Lung (tissue), 12 donors: ENCODE data around the gene MAGI2. TPM values are rescaled to one million over a fixed set of nuclear protein-coding genes. Genes with fewer than 3 reads are reported as not detected.
A peak's percentile ranks its signal among the peaks of the same experiment; 100 is the strongest.

ENCODE experiments used
- ATAC-seq: fragments of 200-7000 bp; cut with Tn5 transposase; one replicate; pipeline ENCODE4 v1.9.1; 2020; ENCODE audit warnings: moderate number of reproducible peaks; ENCODE audit not compliant: insufficient read depth, low FRiP score
- DNase-seq, 3 donors: peaks; one replicate each; pipeline ENCODE4 v3.0.0-alpha.2; 2013 to 2017
- H3K27ac ChIP-seq, 2 donors: one replicate each; pipeline ENCODE4 v1.5.1; 2013; ENCODE audit warnings: mild to moderate bottlenecking in 2 of 2, moderate library complexity in 2 of 2, control low read depth in 1 of 2, inconsistent platforms in 1 of 2, low read depth in 1 of 2, low read length in 1 of 2
- H3K27me3 ChIP-seq, 3 donors: one replicate each; pipeline ENCODE4 v1.5.1; 2013; ENCODE audit warnings: low read length in 2 of 3; ENCODE audit not compliant: control insufficient read depth in 3 of 3, insufficient read depth in 3 of 3
- H3K36me3 ChIP-seq, 4 donors: one replicate each; pipeline ENCODE4 v1.5.1; 2013; ENCODE audit warnings: low read length in 4 of 4, mild to moderate bottlenecking in 1 of 4, moderate library complexity in 1 of 4; ENCODE audit not compliant: control insufficient read depth in 4 of 4, insufficient read depth in 4 of 4
- H3K4me1 ChIP-seq, 5 donors: one replicate each; pipeline ENCODE4 v1.5.1; 2013; ENCODE audit warnings: low read length in 5 of 5, mild to moderate bottlenecking in 2 of 5, moderate library complexity in 1 of 5; ENCODE audit not compliant: control insufficient read depth in 5 of 5, insufficient read depth in 5 of 5
- H3K4me3 ChIP-seq: one replicate; pipeline ENCODE4 v1.5.1; 2013; ENCODE audit warnings: mild to moderate bottlenecking, control low read depth, moderate library complexity
- H3K9ac ChIP-seq, 2 donors: one replicate each; pipeline ENCODE4 v1.5.1; 2013; ENCODE audit warnings: low read length in 2 of 2, control low read depth in 1 of 2; ENCODE audit not compliant: insufficient read depth in 1 of 2
- H3K9me3 ChIP-seq, 4 donors: one replicate each; pipeline ENCODE4 v1.5.1; 2013; ENCODE audit warnings: low read length in 3 of 4, mild to moderate bottlenecking in 1 of 4, moderate library complexity in 1 of 4; ENCODE audit not compliant: control insufficient read depth in 4 of 4, insufficient read depth in 3 of 4
- CTCF ChIP-seq: IDR thresholded peaks from 2 replicates; pipeline ENCODE4 v1.5.1; 2012; ENCODE audit warnings: mild to moderate bottlenecking; ENCODE audit errors: control extremely low read depth, extremely low read depth
- WGBS, 2 donors: extraction: QIAGEN DNeasy Blood & Tissue Kit; methylation state at CpG; one replicate each; pipeline ENCODE4 v1.1.7; 2013; 5-methylcytosine and 5-hydroxymethylcytosine counted together
- polyA plus RNA-seq, 2 donors: library from polyadenylated mRNA; stranded (reverse); fragments of 200-250 nt; gene quantifications; one replicate each; pipeline ENCODE4 v1.2.1, GENCODE V29; 2013
- total RNA-seq, 2 donors: library from RNA; depleted of rRNA in 1 of 2; stranded (reverse); fragments of >200 nt in 1 of 2; gene quantifications; one replicate each; pipeline ENCODE4 v1.2.1, GENCODE V29; 2014 to 2021
- donor health status: control.
- donor health status: control.
- donor health status: Bipolar disorder and iron deficiency.
- donor health status: healthy.
- donor health status: DM: yes; HTN: yes; CAD: no.

MAGI2 gene
- total and polyA plus RNA-seq, 4 donors: 0.94 to 18.0 (median 5.3) TPM

DNA sequence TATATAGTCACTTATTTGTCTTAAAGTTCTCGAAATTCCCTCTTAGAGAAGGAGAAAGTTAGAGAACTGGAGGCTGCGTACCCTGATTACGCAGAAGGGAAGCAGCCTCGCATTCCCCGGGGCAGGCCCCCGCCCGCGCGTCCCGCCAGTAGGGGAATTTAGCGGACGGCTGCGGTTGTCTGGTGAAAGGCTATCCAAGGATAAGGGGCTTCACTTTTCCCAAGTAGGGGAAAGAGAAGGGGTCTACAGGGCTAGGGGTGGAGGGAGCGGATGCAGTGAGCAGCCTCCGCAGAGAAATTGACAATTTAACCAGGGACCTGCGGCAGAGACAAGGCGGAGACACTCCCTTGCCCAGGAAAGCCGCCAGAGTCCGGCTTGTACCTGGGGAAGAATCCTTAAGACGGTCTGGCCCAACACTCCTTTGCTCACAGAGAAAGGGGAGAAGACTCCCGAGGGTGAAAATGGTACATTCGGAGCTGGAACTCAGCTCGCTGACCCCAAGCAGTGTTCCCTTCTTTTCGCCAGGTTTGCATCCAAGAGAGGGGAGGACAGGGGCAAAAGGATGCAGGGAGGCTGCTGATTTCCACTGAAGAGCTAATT, 994 bp upstream of the MAGI2 start:
- H3K36me3 ChIP-seq: peaks cover 0 to 10% (median 2%) of the 10 kb centered on the region in 4 donors
- peak overlapping the region; percentile 51 to 92 for H3K9ac ChIP-seq
- H3K27ac ChIP-seq: peak overlapping the region; percentile 91 to 95
- H3K9me3 ChIP-seq: no peaks in the 10 kb centered on the region
- 9 to 10% methylated on average over 24 of the region's 24 CpGs for WGBS, 2 donors
- TF ChIP-seq CTCF: no peak
- H3K4me3 ChIP-seq: peak overlapping the region; percentile 66
- DNase-seq (peak in 2 of 3 donors; percentile 70 to 71), ATAC-seq (peak; percentile 5)
- H3K27me3 ChIP-seq: no peaks in the 10 kb centered on the region
- peaks cover 3 to 17% (median 6%) of the 10 kb centered on the region in 5 donors for H3K4me1 ChIP-seq

DNA sequence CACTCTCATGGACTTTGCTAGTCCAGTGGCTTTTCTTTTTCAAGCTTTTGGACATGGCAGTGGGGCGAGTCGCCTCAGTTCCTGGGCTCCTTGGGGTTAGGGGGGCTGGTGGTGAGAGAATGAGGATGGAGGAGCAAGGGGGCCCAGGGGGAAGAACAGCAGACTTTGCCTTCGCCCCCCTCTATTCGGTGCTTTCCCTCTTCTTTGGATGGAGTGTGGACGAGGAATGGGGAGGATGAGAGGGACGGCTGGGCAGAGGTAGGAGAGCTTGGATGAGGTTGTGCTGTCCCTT, 255 bp downstream of the MAGI2 start:
- no peak for TF ChIP-seq CTCF
- DNase-seq (no peak), ATAC-seq (no peak)
- no peaks in the 10 kb centered on the region for H3K9me3 ChIP-seq
- 1% methylated on average over 6 of the region's 6 CpGs for WGBS, 2 donors
- H3K4me1 ChIP-seq: peaks cover 3 to 17% (median 6%) of the 10 kb centered on the region in 5 donors
- peak overlapping the region; percentile 91 to 95 for H3K27ac ChIP-seq
- peaks cover 0 to 7% (median 2%) of the 10 kb centered on the region in 4 donors for H3K36me3 ChIP-seq
- no peaks in the 10 kb centered on the region for H3K27me3 ChIP-seq
- H3K4me3 ChIP-seq: peak overlapping the region; percentile 66
- peak overlapping the region; percentile 60 to 88 for H3K9ac ChIP-seq

GRCh38 chr7:79452495-79453265, 787 bp downstream of the MAGI2 start:
- H3K36me3 ChIP-seq: peaks cover 0 to 5% (median 2%) of the 10 kb centered on the region in 4 donors
- no peak for ATAC-seq
- H3K27me3 ChIP-seq: no peaks in the 10 kb centered on the region
- no peak for TF ChIP-seq CTCF
- H3K4me3 ChIP-seq: peak overlapping the region; percentile 66
- peak overlapping the region; percentile 60 to 88 for H3K9ac ChIP-seq
- WGBS, 2 donors: 0 to 1% methylated on average over 36 to 37 of the region's 37 CpGs
- H3K27ac ChIP-seq: peak overlapping the region; percentile 91 to 95
- H3K4me1 ChIP-seq: peaks cover 3 to 17% (median 6%) of the 10 kb centered on the region in 5 donors
- H3K9me3 ChIP-seq: no peaks in the 10 kb centered on the region
- peak; percentile 36 to 54 (median 47) for DNase-seq
